Thyroid gland (tissue), 4 donors: ENCODE data around the gene PLET1.

Experiments used
- CTCF ChIP-seq, 6 experiments: fragments of 200-600 bp in 3 of 6; fragments of 450-650 bp in 3 of 6; sonication (generic) in 3 of 6; IDR thresholded peaks; one replicate each; pipeline ENCODE4 v1.5.1; 2016 to 2019; ENCODE audit warnings: antibody characterized with exemption in 6 of 6, mild to moderate bottlenecking in 2 of 6, inconsistent platforms in 1 of 6, moderate library complexity in 1 of 6
- POLR2A ChIP-seq, 2 donors: fragments of 450-650 bp; IDR thresholded peaks; one replicate each; pipeline ENCODE4 v1.6.1; 2017; ENCODE audit warnings: antibody characterized with exemption in 2 of 2, mild to moderate bottlenecking in 2 of 2, moderate library complexity in 1 of 2

- TF ChIP-seq CTCF (IDR thresholded peaks at IDR 0.05) (no peak), POLR2A (IDR thresholded peaks at IDR 0.05) (no peak)
Measured at GRCh38 chr11:112223121-112223520, 37.5 kb downstream of the PLET1 start.
